Activated gamma-delta T cell (primary cell): Measurements from ENCODE around the gene FHIP2A.
"Not testable (repeated sequence)": the region's sequence is repeated elsewhere in the genome, so short reads cannot be mapped to it uniquely, and the experiment has no call there.

Source experiments
- DNase-seq: peaks from one replicate; lab custom pipeline; 2025; lab: John Stamatoyannopoulos, UW

Gene FHIP2A

DNA sequence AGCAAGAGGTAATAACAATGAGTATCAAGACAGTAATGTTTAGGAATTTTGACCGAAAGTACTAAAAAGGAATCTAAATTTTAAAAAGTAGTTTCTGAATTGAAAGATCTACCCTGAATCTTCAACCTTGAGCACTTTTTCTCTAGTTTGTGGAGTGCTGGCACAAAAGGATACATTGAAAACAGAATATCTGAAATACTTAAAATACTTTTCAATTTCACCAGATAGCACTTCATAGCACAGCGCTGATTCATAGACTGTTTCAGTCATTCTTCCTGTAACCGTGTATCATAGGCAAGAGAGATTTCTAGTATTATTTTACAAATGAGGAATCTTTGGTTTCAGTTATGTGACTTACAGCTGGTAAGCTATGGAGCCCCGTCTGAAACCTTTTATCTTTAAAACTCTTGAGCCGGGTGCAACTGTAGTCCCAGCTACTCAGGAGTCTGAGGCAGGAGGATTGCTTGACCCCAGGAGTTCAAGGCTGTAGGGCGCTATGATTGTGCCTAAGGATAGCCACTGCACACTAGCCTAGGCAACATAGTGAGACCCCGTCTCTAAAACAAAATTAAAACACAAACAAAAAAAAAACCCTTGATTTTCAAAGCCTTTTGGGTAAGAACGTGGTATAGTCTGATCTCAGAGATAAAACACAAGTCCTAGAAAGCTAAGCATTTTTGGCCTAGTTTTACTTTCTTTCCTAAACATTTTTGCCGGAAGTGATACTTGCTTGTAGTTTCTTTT is 35.1 kb downstream of the FHIP2A start:
- DNase-seq = no peak

DNA sequence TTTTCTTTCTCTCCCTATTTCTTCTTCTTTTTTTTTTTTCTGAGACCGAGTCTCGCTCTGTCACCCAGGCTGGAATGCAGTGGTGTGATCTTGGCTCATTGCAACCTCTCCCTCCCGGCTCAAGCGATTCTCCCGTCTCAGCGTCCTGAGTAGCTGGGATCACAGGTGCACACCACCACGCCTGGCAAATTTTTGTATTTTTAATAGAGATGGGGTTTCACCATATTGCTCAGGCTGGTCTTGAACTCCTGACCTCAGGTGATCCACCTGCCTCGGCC is 35.6 kb downstream of the FHIP2A start:
- DNase-seq = not testable (repeated sequence)

DNA sequence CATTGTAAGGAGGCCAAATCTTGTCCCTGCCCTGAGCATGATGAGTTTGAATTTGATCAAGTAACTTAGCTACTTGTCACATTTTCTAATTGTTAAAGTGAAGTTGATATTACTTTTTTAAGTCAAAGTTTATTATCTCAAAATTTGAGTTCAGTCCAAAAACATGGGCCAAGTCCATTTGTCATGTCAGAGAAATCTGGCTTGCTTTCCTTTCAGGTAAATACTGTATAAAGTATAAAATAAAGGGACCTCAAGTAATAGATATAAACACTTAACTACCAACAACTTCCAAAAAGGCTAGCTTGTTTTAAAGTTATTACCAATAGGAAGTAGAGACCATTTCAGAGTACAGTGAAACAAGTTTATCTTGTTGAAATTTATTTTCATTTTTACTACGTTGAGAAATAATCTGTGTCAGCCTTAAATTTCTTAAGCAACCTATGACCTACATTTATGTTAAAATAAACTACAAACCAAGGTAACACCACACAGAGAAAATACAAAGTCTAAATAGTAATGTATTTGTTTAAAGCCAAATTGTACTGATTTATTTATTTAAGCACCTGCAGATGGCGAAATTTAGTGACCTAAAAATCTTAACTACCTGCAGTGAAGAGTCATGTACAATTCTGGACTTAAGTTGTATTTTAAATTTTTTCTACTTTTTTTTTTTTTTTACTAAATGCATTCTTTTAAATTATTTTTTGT is 36.5 kb downstream of the FHIP2A start:
- DNase-seq = no peak

DNA sequence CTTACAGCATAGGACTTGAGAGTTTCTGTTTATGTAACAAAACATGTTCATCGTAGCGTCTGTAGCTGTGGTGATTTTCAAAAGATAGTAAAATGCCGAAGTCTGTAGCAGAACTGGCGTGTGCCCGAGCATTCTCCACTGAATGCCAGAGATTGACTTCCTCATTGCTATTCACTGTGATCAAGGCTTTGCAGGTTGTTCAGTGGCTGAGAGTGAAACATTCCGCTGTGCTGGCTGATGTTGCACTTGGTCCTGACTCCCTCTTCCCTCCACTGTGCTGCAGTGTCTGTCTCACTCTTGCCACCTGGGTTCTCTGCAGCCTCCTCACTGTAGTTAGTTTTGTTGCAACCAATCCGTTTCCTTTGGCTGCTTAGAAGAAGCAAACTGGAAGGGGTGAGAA is 37.6 kb downstream of the FHIP2A start:
- no peak for DNase-seq

DNA sequence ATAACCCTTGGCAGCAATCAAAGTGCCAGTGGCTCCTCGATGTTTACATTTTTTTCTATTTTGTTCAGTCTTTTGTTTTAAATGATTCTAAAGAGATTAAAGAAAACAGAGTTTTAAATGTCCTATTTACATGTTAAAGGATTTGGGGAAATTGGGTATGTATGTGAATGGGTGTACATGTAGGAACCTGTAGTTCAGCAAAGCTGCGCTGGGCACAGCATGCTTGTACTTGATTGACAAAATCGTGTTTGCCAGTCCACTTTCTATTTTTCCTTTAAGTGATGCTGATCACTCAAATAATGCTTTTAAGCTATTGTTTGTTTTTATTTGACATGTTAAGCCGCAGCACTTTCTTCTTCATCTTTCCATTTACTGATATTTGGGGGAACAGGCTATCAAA is 40.9 kb downstream of the FHIP2A start:
- no peak for DNase-seq

DNA sequence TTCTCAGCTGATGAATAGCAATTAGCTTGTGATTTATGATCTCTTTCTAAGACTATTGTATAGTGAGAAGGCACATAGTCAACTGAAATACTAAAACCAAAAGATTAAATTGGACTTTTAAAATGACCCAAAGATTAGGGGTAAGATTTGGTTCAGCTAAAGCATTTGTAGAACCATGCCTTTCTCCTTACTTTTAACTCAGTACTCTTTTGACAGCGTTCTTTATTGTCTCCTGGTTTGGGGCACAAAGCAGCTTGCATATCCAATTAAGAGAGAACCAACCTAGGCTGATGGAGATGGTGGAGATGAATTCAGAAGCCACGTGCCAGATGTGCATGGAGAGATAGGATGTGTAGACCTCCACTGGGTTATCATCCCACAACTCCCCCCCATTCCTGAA is 45.8 kb downstream of the FHIP2A start:
- no peak for DNase-seq

DNA sequence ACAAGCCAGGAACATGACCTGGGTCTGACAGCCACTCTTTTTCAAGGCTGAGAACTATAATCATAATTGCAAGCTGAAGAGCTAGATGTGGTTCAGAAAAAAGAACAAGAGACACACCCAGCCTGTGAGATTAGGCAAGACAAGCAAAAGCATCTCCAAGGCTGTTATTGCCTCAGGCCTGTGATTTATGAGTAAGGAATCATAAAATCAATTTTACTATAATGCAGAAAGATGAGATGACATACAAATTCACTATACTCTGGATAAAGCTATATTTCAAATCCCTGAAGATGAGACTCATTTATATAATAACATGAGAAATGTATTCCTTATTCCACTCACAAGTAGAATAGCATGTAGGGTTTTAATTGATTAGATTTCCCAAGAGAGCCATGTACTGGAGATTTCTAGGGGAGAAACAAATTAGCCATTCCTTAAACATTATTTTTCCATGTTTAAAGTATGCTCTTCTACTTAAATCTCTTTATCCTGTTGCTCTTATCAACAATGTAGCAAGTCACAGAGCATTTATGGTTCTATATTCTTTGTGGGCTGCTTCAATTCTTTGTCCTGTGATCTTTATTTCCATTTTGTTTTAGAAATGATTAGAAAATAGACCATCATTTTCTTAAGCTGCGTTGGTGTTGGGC is 47.4 kb downstream of the FHIP2A start:
- DNase-seq = no peak

DNA sequence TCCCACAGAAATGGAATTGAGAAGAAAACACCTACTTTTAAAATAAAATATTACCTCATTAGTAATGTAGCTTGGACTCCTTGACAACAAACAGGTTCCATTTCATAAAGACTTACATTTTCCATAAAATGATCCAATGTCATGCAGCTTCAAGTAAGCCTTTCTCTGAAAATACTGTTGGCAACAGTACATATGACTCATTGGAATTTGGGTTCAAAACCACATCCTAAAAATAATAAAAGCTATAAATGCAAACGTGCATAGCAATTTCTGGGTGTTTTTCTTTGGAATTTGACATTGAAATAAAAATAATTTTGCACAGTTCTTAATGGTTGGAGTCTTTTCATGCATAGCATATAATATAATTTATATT is 47.9 kb downstream of the FHIP2A start:
- DNase-seq = no peak

DNA sequence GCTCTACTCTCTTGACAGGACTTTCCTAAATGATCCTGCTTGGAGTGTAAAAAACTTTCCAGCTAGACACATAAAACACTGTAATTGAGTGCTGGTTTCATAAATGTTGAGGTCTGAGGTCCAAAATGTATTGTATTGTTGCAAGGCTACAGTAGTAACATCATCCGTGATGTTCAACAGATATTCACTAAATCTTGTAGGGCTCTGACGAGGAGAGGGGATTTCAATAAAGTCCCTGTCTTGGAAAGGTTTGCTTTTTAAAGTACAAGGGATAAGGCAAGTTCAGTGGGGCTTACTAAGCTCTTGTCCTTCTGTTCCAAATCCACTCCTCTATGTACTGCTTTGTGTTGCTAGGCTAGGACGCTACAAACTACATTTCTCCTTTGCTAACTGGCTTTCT is 48.9 kb downstream of the FHIP2A start:
- no peak for DNase-seq

DNA sequence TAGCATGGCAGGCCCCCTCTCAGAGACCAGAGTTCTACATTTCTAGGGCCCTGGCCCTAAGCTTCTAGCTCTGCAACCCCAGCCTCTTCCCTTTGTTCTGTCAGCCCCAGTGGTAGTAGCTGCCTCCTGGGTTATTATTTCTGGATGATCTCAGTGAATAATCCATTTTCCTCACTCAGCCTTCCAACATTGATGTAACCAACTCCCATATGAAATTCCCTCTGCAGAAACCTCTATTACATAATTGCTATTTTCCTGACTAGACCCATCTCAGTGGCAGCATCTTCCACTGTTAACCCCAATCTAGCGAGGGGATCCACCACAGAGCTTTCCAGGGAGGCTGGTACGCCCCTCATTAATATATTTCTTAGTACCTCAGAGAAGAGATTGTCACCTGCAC is 49.8 kb downstream of the FHIP2A start:
- no peak for DNase-seq
